ENCODE data around the gene GPR152. TPM values are rescaled to one million over a fixed set of nuclear protein-coding genes. Genes with fewer than 3 reads are reported as not detected.
A peak's percentile ranks its signal among the peaks of the same experiment; 100 is the strongest.

GPR152 gene
- total RNA-seq, 4 donors from 2014 or later: not detected

DNA sequence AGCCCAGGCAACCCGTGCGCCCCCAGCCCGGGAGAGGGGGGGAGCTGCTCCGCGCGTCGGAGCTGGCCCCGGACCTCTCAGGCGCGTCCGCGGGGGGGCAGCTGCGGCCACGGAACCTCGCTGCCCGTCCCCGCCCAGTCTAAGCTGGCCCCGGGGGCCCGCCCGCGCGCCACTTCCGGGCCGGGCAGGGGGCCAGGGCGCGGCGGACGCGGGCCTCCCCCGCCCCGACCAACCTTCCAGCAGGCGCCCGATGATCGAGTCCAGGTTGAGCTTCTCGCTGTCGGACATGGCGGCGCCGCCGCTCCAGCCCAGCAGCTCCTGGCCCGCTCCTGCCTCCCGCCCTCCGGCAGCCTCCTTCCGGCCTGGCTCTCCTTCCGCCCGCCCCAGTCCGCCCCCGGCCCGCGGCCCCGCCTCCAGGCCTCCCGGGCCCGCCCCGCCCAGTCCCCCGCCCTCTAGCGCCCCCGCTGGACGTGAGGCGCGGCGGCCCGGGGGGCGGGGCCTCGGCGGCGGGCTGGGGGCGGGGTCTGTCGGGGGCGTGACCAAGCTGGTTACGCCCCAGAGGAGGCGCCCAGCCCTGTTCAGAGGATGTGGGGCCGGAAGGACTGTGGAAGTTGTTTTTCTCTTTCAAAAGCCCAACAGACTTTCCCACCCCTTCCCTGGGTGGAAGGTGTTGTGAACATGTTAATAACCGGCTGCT is 50.9 kb downstream of the GPR152 start, which contains the start of gene PPP1CA:
Gene PPP1CA (minus strand): TSS at position 364 of the 697 bp plus-strand sequence. CDS start 76 bp downstream, at position 288.
- intact Hi-C loops (cut with DNase I; ENCODE audit: low total_unique reads): no loop called here
- 0 to 3% methylated on average over 21 to 32 of the region's 73 CpGs for WGBS, 2 donors

More for the DNA sequence above, 50.9 kb downstream of the GPR152 start, which contains the start of gene PPP1CA:
- H3K4me3 ChIP-seq (ENCODE audit: low read depth, poor library complexity, severe bottlenecking): peak within 1 kb of the TSS; percentile 92
- peak; percentile 87 to 97 for DNase-seq (ENCODE audit: low spot score in 2 of 2)
- TF ChIP-seq, protein P1, sequence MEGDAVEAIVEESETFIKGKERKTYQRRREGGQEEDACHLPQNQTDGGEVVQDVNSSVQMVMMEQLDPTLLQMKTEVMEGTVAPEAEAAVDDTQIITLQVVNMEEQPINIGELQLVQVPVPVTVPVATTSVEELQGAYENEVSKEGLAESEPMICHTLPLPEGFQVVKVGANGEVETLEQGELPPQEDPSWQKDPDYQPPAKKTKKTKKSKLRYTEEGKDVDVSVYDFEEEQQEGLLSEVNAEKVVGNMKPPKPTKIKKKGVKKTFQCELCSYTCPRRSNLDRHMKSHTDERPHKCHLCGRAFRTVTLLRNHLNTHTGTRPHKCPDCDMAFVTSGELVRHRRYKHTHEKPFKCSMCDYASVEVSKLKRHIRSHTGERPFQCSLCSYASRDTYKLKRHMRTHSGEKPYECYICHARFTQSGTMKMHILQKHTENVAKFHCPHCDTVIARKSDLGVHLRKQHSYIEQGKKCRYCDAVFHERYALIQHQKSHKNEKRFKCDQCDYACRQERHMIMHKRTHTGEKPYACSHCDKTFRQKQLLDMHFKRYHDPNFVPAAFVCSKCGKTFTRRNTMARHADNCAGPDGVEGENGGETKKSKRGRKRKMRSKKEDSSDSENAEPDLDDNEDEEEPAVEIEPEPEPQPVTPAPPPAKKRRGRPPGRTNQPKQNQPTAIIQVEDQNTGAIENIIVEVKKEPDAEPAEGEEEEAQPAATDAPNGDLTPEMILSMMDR (IDR thresholded peaks at IDR 0.05): no peak
- TF ChIP-seq POLR2A (IDR thresholded peaks at IDR 0.05): no peak

Small RNAs within 50 kb of the gene (microRNA-seq; reads per million reads assigned to microRNA genes)
- 0 reads per million in 2 donors for gene MIR6752 (ENCODE audit: borderline number of aligned reads in 1 of 2, borderline replicate concordance in 2 of 2)

Other genes starting within 250 kb of the GPR152 start
- 100 to 1,000 TPM in 3 of 4 donors, 10 to 100 TPM in 1; 81.1 to 127 (median 114) TPM for gene GRK2, start 186.3 kb downstream of the GPR152 start, total RNA-seq
- 10 to 100 TPM; 60.5 to 84.7 (median 72.8) TPM for gene ANKRD13D, start 163.4 kb downstream of the GPR152 start, total RNA-seq
- 10 to 100 TPM; 58.6 to 71.0 (median 62.0) TPM for gene SSH3, start 149.2 kb downstream of the GPR152 start, total RNA-seq
- 100 to 1,000 TPM in 1 of 4 donors, 10 to 100 TPM in 3; 82.3 to 126 (median 86.4) TPM for gene POLD4, start 99.2 kb downstream of the GPR152 start, total RNA-seq
- gene CLCF1, start 79.1 kb downstream of the GPR152 start, total RNA-seq: 1 to 10 TPM; 2.2 to 3.3 (median 2.5) TPM
- 10 to 100 TPM; 24.9 to 28.5 (median 27.2) TPM for gene RAD9A, start 60.7 kb downstream of the GPR152 start, total RNA-seq
- gene PPP1CA, start 50.9 kb downstream of the GPR152 start, total RNA-seq: 100 to 1,000 TPM; 101 to 160 (median 143) TPM
- gene TBC1D10C, start 48.6 kb downstream of the GPR152 start, total RNA-seq: 1 to 10 TPM in 2 of 4 donors, under 1 TPM in 2; 0.71 to 1.3 (median 0.97) TPM
- 1 to 10 TPM in 2 of 4 donors, under 1 TPM in 2; 0.30 to 1.5 (median 1.0) TPM for gene CARNS1, start 37.1 kb downstream of the GPR152 start, total RNA-seq
- gene RPS6KB2, start 24.2 kb downstream of the GPR152 start, total RNA-seq: 100 to 1,000 TPM; 154 to 264 (median 203) TPM
- 1 to 10 TPM; 1.6 to 2.9 (median 2.1) TPM for gene PTPRCAP, start 15.0 kb downstream of the GPR152 start, total RNA-seq
- 10 to 100 TPM; 40.1 to 79.5 (median 66.9) TPM for gene CORO1B, start 9.3 kb downstream of the GPR152 start, total RNA-seq
- under 1 TPM in 2 of 4 donors, not detected in 2; 0.11 to 0.25 TPM for gene CABP4, start 2.6 kb upstream of the GPR152 start, total RNA-seq
- gene TMEM134, start 16.5 kb upstream of the GPR152 start, total RNA-seq: 100 to 1,000 TPM; 202 to 374 (median 252) TPM
- 10 to 100 TPM; 38.7 to 52.5 (median 47.7) TPM for gene AIP, start 30.3 kb upstream of the GPR152 start, total RNA-seq
- 10 to 100 TPM in 3 of 4 donors, 1 to 10 TPM in 1; 7.3 to 19.9 (median 12.6) TPM for gene PITPNM1, start 52.6 kb upstream of the GPR152 start, total RNA-seq
- gene CDK2AP2, start 55.4 kb upstream of the GPR152 start, total RNA-seq: 10 to 100 TPM; 16.3 to 40.4 (median 27.8) TPM
- gene CABP2, start 70.7 kb upstream of the GPR152 start, total RNA-seq: not detected
- 1,000 to 10,000 TPM; 1,126 to 2,386 (median 2,019) TPM for gene GSTP1, start 131.1 kb upstream of the GPR152 start, total RNA-seq
- gene NDUFV1, start 154.2 kb upstream of the GPR152 start, total RNA-seq: 100 to 1,000 TPM; 238 to 283 (median 269) TPM
- 10 to 100 TPM; 42.1 to 89.4 (median 55.1) TPM for gene NUDT8, start 177.2 kb upstream of the GPR152 start, total RNA-seq
- not detected for gene TBX10, start 187.0 kb upstream of the GPR152 start, total RNA-seq
- gene ACY3, start 198.0 kb upstream of the GPR152 start, total RNA-seq: 1 to 10 TPM in 1 of 4 donors, under 1 TPM in 1, not detected in 2; 0.34 to 1.3 TPM
- gene ALDH3B2, start 221.9 kb upstream of the GPR152 start, total RNA-seq: 100 to 1,000 TPM; 127 to 221 (median 170) TPM